NCI-H2227 (cell line): Measurements from ENCODE around the gene LRRC75B.
A peak's percentile ranks its signal among the peaks of the same experiment; 100 is the strongest.
"Not testable (repeated sequence)": the region's sequence is repeated elsewhere in the genome, so short reads cannot be mapped to it uniquely, and the experiment has no call there.

Experiments used
- DNase-seq: peaks from one replicate; lab custom pipeline; 2025; ENCODE audit not compliant: unreplicated experiment; lab: John Stamatoyannopoulos, UW

The LRRC75B gene

DNA sequence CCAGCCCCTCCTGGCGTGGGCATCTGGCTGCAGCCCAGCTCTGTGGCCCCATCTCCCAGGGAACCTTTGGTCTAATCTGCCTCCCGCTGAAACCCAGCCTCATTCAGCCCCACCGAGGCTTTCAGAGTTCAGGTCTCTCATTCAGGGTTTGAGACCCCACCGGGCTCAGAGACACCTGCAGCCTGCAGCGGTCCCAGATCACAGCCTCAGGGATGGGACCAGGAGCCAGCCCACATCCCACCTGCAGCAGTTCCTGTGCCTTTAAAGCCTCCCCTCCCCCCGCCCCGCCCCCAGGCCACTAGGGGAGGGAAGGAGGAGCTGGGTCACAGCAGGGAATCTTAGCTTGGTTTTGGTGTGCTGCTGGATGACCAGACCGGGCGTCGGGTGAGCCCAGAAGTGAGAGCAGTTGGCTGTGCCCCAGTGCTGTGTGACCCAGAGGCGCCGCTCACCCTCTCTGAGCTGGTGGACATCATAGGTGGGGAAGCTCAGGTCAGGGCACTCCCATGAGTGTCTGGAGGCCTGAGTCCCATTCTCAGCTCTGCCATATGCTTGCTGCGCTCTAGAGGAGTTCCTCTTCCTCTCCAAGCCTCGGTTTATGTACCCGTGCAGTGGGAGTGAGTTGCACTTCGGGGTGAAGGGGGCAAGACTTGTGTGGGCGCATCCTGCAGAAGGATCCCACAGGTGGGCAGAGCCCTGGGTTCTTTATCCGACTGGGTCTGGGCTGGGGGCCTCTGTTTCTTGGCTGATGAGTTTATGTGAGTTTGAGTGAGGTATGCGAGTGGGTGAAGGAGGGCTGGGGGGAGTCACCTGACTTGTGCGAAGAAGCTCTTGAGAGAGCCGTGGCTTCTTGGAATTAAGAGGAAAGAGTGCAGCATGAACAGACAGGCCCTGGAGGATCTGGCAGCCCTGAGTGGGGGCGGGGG, 10.2 kb upstream of the LRRC75B start, which contains the start of gene GGT1:
Gene GGT1, plus strand, starts transcription at position 347 of the 923 bp plus-strand sequence. CDS start 7,889 bp downstream, outside the sequence.
- DNase-seq = not testable (repeated sequence)

DNA sequence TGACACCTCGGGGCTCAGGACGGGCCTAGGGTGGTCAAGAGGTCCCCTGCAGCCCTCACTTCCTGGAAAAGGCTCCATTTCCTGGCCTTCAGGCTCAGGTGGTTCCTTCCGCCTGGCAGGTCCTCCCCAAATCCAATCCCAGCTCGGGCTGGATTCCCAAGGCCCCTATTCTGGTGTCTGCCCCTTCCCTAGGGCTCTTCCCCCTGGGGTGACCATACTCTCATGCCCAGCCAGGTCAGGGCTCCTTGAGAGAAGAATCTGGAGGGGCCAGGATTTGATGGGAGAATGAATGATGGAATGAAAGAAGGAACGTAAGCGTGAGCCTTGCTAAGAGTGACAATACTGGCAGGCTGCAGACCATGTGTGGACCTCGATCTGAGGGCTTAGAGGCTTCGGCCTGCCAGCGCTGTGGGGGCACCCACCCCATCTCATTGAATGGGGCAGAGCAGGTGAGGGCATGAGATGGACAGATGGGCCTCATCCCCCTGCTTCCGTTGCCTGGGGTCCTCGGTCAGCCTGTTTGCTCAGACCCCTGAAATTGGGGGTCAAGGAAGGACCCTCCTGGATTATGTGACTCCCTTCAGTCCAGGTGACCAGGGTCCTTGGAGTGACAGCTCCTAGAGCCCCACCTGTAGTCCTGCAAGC, 9.4 kb upstream of the LRRC75B start:
- DNase-seq = not testable (repeated sequence)

DNA sequence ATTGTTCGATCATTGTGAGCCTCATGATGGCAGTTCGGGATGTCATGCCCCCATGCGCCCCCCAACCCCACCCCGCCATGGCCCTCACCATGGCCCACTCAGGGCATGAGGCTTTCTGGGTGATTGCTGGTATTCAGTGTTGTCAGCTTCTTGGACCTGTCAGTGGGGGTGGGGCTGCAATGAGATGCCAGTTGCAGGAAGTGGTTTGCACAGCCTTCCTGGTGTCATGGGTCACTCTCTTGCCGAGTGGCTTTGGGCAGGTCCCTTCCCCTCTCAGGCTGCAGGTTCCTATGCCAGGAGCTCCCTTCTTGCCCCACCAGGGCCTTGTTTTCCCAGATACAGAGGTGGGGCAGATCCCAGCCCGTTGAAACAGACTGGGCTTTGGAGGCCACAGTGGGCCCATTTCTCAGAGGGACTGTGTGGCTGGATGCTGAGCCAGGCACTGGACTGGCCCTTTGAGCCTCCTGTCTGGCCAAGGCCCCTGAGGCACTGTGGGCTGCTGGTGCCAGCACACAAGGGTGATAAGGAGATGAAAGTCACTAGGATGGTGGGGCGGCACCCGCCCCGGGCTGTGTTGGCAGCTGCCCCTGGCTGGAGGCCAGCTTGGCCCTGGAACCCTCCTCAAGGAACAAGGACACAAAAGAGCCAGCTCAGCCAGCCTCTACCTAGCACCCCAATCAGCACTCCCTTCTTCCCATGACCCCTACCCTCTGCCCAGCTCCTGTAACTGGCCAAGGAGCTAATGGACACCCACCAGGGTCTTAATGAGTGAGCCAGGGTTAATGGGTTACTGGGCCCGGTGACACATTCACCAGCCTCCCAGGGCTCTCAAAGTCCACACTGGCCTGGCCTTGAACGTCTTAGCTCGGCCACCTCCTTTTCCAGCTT, 8.6 kb upstream of the LRRC75B start:
- DNase-seq = no peak

DNA sequence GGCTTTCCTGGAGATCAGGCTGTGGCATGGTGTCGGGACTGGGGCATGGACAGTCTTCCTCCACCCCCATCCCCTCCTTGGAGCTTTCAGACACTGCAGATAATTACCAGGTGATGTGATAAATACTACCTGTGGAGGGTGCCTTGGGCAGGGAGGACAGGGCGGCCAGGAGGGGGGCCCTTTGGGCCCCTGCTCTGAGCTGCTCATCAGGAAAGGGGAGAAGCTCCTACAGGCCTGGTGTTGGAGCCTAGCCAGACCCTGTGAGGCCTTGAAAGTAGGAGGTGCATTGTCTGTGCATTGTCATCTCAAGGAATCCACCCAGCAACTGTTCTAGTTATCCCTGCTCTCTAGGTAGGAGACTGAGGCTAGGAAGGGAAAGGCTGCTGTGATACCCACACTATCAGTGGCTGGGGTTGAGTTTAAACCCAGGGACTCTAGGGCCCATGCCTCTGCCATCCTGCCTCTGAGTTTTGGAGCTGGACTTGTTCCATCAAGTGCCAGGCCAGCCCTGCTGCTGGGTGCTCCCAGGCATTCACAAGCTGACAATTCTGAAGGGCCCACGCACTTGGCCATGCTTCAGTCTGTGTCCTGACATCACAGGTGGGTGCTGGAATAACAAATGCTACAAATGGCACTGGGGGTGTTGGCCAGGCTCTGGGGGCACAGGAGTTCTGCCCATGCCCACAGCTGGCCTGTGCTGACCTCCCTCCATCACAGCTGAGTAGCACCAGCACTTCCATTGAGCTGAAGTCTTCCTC, 7.3 kb upstream of the LRRC75B start:
- not testable (repeated sequence) for DNase-seq

DNA sequence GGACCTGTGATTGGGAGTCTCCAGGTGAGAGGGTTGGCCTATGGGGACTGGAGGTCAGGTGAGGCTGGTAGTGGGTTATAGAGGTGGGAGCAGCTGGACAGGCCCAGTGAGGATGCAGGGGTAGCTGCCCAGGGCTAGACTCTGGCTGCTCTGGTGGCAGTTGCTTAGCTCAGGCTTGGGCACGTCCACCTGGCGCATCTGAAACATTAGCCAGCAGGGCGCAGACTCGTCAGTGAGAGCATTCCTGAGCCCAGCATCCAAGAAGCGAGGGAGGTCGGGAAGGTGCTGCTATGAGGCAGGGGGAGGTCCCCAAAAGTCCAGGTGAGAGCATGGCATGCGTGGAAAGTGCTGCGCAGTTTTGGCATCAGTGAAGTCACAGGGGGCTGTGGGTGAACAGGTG, 6.6 kb upstream of the LRRC75B start:
- DNase-seq = no peak

DNA sequence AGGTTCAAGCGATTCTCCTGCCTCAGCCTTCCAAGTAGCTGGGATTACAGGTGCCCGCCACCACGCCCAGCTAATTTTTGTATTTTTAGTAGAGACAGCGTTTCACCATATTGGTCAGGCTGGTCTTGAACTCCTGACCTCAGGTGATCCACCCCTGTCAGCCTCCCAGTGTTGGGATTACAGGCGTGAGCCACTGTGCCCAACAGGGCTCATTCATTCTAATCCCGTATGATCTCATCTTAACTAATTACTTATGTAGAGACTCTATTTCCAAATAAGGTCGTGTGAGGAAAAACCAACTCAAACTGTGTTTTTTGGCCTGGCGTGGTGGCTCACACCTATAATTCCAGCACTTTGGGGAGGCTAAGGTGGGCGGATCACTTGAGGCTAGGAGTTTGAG, 4.2 kb upstream of the LRRC75B start:
- not testable (repeated sequence) for DNase-seq

DNA sequence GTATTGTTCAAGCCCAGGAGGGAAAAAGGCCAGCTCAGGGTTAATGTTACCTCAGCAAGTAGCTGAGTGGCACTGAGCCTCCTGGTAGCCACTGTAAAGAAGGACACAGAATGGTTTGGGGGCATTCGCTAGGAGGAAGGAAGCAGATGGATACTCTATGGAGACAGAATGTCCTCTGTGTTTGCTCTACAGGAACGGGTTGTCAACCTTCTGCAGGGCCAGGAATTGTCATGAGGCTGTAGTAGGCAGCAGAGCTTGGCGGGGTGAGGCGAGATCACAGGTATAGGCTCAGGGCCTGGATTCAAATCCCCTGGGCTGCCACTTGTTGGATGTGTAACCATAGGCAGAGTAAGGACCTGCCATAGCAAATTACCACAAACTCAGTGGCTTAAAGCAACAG, 3.0 kb upstream of the LRRC75B start:
- DNase-seq = no peak

DNA sequence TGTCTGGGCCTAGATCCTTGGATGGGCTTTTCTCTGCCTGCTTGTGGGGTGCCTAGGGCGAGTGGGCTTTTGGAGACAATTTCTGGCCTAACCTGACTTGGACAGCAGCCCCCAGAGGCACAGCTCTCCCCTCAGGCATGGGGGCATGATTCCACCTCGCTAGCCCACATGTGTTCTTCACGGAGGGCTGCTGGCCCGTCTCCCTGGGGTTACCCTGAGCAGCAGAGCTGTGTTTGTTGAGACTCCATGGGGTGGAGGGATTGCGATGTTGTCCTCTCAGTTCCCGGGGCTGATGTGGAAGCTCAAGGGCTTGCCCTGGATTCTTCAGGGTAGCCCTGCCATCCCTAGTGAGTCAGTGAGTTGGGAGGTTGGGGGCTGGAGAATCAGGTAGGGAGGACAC, 2.4 kb upstream of the LRRC75B start:
- DNase-seq = no peak

DNA sequence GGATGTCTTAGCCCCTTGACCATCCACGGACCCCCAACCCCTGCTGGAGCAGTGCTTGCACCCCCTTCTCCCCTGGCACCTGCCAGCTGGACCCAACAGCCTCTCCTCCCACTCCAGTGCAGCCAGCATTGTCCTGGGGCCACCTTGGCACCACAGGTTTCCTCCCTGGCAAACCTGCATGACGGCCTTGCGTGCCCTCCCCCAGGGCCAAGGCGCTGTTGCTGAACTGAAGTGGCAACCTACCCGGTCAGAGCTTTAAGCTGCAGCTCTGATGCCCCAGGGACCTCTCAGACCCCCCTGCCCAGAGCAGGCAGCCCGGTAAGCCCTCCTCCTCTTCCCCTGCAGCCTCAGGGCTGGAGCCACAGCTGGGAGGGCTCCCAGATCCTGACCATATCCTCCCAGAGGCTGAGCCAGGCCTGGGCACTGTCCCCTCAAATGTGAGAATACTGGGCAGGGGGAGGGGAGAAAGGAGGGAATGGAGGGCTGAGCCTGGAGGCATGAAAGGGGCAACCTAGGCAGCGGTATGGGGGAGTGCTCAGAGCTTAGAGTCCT, 1.8 kb upstream of the LRRC75B start:
- DNase-seq = no peak

DNA sequence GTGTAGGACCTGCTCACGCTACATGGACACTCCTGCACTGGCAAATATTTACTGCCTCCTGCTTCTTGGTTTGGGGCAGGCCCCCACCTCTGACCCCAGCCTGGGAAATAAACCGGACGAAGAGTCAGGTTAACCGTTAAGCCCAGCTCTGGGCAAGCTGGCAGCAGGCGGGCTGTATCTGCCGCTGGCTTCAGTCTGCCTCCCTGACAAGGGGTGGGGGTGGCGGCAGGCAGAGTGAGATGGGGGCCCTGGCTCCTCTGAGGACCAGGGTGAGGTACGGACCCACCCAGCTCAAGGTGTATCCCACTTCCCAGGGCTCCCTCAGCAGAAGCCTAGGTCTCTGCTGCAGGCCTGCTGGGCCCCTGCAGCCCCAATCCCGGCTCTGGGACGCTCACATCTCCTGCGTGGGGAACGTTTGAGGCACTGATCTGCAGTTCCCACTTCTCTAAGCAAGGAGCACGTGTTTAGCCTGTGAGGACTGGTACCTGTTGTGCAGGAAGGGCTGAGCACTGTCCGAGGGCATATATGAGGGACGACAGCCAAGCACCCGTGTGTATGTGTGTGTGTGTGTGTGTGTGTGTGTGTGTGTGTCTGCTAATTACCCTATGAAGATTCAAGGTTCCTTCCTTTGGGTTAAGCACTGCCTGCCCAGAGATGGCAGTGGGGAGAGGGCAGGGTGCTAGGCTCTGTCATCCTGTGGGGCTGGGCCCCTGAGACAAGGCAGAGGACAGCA, 1.1 kb upstream of the LRRC75B start:
- DNase-seq = no peak

DNA sequence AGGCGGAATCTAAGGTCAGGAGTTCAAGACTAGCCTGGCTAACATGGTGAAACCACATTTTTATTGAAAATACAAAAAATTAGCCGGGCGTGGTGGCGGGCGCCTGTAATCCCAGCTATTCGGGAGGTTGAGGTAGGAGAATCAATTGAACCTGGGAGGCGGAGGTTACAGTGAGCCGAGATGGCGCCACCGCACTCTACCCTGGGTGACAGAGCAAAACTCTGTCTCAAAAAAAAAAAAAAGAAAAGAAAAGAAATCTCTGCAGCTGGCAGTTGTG, 624 bp upstream of the LRRC75B start:
- not testable (repeated sequence) for DNase-seq

DNA sequence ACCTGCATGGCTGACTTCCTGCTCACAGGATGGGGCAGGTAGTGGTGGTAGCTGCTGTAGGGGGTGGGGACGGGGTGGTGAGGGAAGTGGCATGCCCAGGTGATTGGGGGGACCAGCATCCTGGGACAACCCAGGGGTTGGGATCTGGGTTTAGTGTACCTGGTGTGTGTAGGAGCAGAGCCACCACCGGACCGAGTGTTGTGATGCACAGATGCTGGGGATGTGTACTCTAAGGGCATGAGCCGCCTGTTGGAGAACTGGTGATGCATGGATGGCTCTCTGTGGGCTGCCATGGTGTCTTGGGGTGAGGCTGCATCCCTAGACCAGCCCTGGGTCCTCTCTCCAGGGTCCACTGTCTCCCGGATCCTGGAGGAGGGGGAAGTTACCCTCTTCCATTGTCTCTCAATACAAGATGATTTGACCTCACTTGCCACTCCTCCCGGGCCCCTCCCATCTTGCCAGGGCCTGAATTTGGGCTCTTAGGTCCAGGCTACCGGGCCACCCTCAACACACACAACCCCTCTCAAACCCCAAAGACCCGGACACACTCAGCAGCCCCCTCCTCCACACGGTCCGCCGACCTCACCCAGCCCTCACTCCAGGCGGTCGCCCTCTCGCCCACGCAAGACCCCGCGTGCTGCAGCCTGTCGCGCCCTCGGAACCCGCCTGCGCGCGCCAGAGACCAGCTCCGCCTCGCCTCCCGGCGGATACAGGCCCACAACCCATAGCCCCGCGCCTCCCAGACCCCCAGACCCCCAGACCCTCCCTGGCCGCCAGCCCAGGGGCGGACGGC, 619 bp downstream of the LRRC75B start:
- DNase-seq = peak; percentile 23

DNA sequence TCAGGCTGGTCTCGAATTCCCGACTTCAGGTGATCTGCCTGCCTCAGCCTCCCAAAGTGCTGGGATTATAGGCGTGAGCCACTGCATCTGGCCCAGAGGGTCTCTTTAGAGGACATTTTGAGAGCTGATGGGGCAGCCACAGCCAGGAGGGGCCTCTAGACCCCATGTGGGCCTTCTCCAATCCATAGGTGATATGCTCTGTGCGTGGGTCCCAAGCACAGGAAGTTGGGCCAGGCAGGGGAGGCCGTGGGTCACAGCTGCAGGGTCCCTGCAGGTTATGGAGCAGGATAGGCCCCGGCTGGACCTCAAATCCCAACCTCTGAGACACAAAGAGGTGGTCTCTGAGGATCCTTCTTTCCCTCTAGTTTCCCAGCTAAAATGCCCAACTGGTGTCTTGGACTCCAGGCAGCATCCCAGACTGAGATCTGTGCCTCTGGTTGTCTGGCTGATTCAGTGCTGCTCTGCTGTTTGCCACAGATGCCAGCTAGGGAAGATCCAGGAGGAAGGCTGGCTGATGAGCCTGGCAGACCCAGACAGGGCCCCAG, 1.5 kb downstream of the LRRC75B start:
- no peak for DNase-seq

DNA sequence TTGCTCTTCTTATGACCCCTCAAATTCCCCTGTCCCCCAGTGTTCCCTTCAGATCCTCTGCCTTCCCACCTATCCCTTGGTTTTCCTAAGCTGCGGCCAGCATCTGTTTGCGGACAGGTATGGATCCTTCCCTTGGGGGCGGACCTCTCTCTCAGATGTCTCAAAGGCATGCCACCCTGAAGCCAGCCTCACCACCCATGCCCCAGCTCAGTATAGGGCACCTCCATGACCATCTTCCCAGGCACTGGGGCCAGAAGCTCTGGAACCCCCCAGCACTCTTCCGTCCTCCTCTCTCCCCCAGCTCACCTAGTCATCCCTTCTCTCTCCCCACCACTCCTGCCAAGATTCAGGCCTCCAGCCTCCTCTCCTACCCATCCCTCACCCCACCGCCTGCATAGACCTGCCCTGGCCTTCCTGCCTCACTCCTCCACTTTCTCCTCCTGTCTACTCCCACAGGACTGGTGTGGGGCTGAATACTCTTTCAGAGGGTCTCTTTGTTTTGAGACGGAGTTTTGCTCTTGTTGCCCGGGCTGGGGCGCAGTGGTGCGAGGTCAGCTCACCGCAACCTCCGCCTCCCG, 2.2 kb downstream of the LRRC75B start:
- no peak for DNase-seq

DNA sequence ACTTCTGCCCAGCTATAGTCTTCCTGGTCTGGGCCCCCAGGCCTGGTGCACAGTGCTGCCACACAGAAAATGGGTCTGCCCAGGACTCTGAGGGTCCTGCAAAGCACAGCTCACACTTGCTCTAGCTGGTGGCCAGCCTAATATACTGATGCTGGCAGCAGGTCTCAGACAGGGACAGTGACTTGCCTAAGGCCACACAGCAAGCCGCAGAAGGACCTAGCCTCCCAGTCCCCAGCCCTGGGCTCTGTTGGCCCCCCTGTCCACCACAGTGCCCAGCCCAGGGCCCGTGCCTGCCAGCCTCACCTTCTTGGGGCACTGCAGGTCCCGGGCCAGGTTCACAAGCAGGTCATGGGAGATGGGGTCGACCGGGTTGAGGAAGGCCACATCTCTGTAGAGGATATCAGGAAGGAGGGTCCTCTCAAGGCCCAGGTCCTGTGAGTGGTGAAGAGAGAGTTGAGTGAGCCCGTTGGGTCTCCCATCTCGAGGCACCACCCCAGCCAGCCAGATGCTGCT, 3.3 kb downstream of the LRRC75B start:
- DNase-seq = no peak

DNA sequence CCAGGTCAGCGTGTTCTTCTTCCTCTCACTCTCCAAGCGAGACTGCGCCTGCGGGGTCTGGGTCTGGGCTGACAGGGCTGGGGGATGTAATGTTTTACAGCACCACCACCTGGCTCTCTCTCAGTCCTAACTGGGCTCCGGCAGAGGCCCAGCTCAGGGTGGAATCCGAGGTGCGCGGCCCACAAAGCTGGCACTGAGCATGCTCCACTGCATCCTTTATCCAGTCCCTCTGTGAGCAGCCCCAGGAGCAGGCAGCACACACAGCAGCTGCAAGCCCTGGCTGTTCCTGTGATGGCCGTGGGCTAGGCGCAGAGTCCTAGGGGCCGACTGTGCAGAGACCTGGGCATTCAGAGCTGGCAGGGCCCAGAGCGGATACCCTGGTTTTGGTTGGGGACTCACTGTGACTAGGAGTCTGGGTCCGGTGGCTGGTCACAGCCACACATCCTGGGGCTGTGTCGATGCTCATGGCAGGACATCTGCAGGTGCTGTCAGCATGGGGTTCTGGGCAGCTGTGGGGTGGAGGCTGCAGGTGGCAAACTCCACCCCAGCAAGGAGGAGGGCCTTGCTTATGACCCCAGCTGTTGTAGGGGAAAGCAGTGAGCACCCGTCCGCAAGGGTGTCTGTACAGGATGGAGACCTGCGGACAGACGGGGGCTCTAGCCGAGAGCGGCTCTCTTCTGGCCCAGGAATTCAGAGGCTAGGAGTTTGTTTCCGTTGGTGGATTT, 4.0 kb downstream of the LRRC75B start:
- no peak for DNase-seq

DNA sequence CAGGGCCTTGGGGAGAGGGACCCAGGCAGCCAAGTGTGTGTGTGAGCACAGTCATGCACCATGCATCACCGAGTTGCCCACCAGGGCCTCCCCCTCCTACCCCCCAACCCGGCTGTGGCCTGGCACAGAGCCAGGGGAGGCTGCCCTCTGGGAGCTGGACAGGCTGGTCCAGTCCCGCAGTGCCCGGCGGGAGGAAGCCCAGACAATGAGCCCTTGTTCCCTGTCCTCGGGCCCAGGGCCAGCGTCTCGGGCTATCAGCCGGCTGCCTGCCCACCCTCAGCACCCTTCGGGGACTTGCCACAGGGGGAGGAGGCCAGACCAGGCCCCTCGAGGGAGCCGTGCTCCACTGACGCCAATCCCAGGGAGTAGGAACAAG, 4.5 kb downstream of the LRRC75B start:
- DNase-seq = no peak

DNA sequence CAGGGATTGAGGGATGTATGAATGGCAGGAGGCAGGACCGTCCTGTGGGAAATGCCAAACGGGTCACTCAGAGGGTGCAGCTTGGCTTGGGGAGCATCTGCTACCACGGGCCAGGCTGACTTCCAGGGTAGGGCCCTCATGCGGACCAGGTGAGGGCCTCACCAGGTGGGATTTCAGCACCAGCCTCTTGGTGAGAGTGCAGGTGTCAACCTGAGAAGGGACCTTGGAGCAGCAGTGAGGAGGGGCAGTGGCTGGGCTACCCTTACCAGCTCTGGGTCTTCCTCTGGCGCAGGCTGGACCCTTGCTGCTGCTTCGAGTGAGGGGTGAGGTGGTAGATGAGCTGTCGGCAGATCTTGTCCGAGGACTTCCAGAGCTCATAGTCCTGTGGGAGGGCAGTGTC, 4.9 kb downstream of the LRRC75B start:
- DNase-seq = no peak
